ENCODE measurements around the gene RANGRF. TPM values are rescaled to one million over a fixed set of nuclear protein-coding genes. Genes with fewer than 3 reads are reported as not detected.
A peak's percentile ranks its signal among the peaks of the same experiment; 100 is the strongest.

RANGRF gene

DNA sequence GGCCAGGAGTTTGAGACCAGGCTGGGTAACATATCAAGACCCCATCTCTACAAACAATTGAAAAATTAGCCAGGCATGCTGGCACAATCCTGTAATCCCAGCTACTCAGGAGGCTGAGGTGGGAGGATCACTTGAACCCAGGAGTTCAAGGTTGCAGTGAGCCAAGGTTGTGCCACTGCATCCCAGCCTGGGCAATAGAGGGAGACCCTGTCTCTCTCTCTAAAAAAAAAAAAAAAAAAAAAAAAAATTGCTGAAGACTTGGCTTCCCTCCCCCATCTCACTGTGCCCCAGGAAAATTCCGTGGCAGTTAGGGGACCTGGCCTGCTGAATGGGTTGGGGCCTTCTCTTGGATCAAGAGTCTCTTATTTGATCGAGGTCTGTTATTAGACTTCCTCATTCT is 51.1 kb downstream of the RANGRF start, which contains the start of gene ODF4:
TSS of gene ODF4 (plus strand) at position 301 of the 400 bp plus-strand sequence. CDS start 212 bp downstream, outside the sequence.
- no peak within 1 kb of the TSS for H2BK12ac ChIP-seq (ENCODE audit: low read length in 2 of 2)
- no peak within 1 kb of the TSS for H2AK5ac ChIP-seq (ENCODE audit: low read length, severe bottlenecking)
- no peak within 1 kb of the TSS for H3K14ac ChIP-seq (ENCODE audit: low read length in 2 of 2)
- peaks cover 7 to 17% of the 10 kb centered on the region in 2 experiments for H3K27me3 ChIP-seq (ENCODE audit: control insufficient read depth in 1 of 2, insufficient read depth in 1 of 2, low read length in 2 of 2)
- H3K4me1 ChIP-seq (ENCODE audit: control insufficient read depth, insufficient read depth, low read depth, low read length): peaks cover 5% of the 10 kb centered on the region
- H3K4me3 ChIP-seq (ENCODE audit: insufficient read depth in 1 of 2, low read depth in 1 of 2, low read length in 2 of 2): no peak within 1 kb of the TSS
- no peak for DNase-seq
- no peak within 1 kb of the TSS for H4K8ac ChIP-seq (ENCODE audit: low read length)
- H3K4me2 ChIP-seq (ENCODE audit: low read length, poor library complexity, severe bottlenecking): no peak within 1 kb of the TSS
- H2BK15ac ChIP-seq (ENCODE audit: low read depth, poor library complexity, severe bottlenecking): no peak within 1 kb of the TSS
- H3K27ac ChIP-seq (ENCODE audit: low read length, poor library complexity, severe bottlenecking): no peak within 1 kb of the TSS
- no peak within 1 kb of the TSS for H2BK5ac ChIP-seq (ENCODE audit: low read depth, low read length, poor library complexity, severe bottlenecking)
- no peaks in the 10 kb centered on the region for H3K9me3 ChIP-seq (ENCODE audit: control insufficient read depth, low read length)
- H3K18ac ChIP-seq (ENCODE audit: low read depth in 1 of 2, low read length in 2 of 2): no peak within 1 kb of the TSS
- no peak within 1 kb of the TSS for H2BK120ac ChIP-seq (ENCODE audit: low read depth, low read length)
- H3K36me3 ChIP-seq (ENCODE audit: control insufficient read depth in 1 of 2, insufficient read depth in 2 of 2, low read depth in 1 of 2, low read length in 2 of 2): no peaks in the 10 kb centered on the region
- no peak within 1 kb of the TSS for H3K23ac ChIP-seq (ENCODE audit: low read length in 2 of 2)
- no peak within 1 kb of the TSS for H3K9ac ChIP-seq (ENCODE audit: low read length)
- H3K79me1 ChIP-seq (replicated peaks; ENCODE audit: low read length, poor library complexity, severe bottlenecking): no peaks in the 10 kb centered on the region
- H4K91ac ChIP-seq (ENCODE audit: low read length): peak within 1 kb of the TSS; percentile 14
- WGBS: 86% methylated on average over 1 of the region's 2 CpGs
- H3K4ac ChIP-seq (ENCODE audit: low read depth in 1 of 2, low read length in 2 of 2): peak within 1 kb of the TSS in 1 of 2 experiments; percentile 25
- no peak within 1 kb of the TSS for H2AFZ ChIP-seq (ENCODE audit: low read depth, low read length)

Small RNA genes lying within 50 kb of the gene (small RNA-seq; reads per million reads assigned to genes)
- gene RF00265 (ENCODE audit: low read depth): not detected

All from mesenchymal stem cell (in vitro differentiated cells and primary cell).